Renal pelvis (tissue), 3 donors: ENCODE results near the gene ILRUN. TPM values are rescaled to one million over a fixed set of nuclear protein-coding genes. Genes with fewer than 3 reads are reported as not detected.

Source experiments
- polyA plus RNA-seq, 3 donors: library from polyadenylated mRNA; unstranded; fragments of 120-200 nt; gene quantifications; one replicate each; pipeline ENCODE4 v1.2.1, GENCODE V29; 2013; ENCODE audit not compliant: insufficient read length in 3 of 3

Gene ILRUN
- polyA plus RNA-seq, 3 donors = 50.1 to 50.9 (median 50.5) TPM

Other genes with a start within 250 kb of the ILRUN start
- under 1 TPM; 0.80 to 0.96 (median 0.84) TPM for gene PACSIN1, start 230.7 kb downstream of the ILRUN start, polyA plus RNA-seq
- under 1 TPM in 2 of 3 donors, not detected in 1; 0.09 to 0.23 TPM for gene SPDEF, start 140.4 kb downstream of the ILRUN start, polyA plus RNA-seq
- gene SNRPC, start 60.7 kb upstream of the ILRUN start, polyA plus RNA-seq = 100 to 1,000 TPM; 120 to 166 (median 165) TPM
- 10 to 100 TPM; 11.9 to 16.5 (median 16.3) TPM for gene BLTP3A, start 95.3 kb upstream of the ILRUN start, polyA plus RNA-seq
- gene TAF11, start 191.3 kb upstream of the ILRUN start, polyA plus RNA-seq = 10 to 100 TPM; 45.3 to 53.0 (median 45.4) TPM
- gene ANKS1A, start 192.5 kb upstream of the ILRUN start, polyA plus RNA-seq = 10 to 100 TPM; 47.3 to 49.9 (median 47.6) TPM